Natural killer cell (primary cell): ENCODE results near the gene GALNT15. TPM values are rescaled to one million over a fixed set of nuclear protein-coding genes. Genes with fewer than 3 reads are reported as not detected.

ENCODE experiments used
- ATAC-seq, 3 donors: fragments of 150-1000 bp in 2 of 3; fragments of 200-7000 bp in 1 of 3; cut with Tn5 transposase; 1 replicate in 1 of 3; 2 replicates in 2 of 3; pipeline ENCODE4 v1.10.0; 2021; ENCODE audit warnings: mild to moderate bottlenecking in 2 of 3, moderate library complexity in 2 of 3
- DNase-seq, 2 donors: peaks; one replicate each; pipeline versions ENCODE4 v3.0.0 to v3.0.0-alpha.2; 2013 to 2021; ENCODE audit warnings: mixed read lengths in 1 of 2
- H3K27ac ChIP-seq: one replicate; pipeline ENCODE4 v1.5.1; 2013; ENCODE audit warnings: mild to moderate bottlenecking, low read length
- H3K27me3 ChIP-seq: one replicate; pipeline ENCODE4 v1.6.1; 2013; ENCODE audit warnings: low read length; ENCODE audit not compliant: control insufficient read depth, insufficient read depth
- H3K36me3 ChIP-seq: one replicate; pipeline ENCODE4 v1.6.1; 2013; ENCODE audit warnings: low read length; ENCODE audit not compliant: control insufficient read depth, insufficient read depth
- H3K4me1 ChIP-seq: one replicate; pipeline ENCODE4 v1.6.1; 2013; ENCODE audit warnings: low read length; ENCODE audit not compliant: control insufficient read depth, insufficient read depth
- H3K4me3 ChIP-seq: one replicate; pipeline ENCODE4 v1.5.1; 2013; ENCODE audit warnings: low read length
- H3K9me3 ChIP-seq: one replicate; pipeline ENCODE4 v1.6.1; 2013; ENCODE audit warnings: low read length; ENCODE audit not compliant: control insufficient read depth, insufficient read depth
- H3K27ac Mint-ChIP-seq, 2 donors: one replicate each; pipeline ENCODE4 v1.8.0; 2022; ENCODE audit warnings: mild to moderate bottlenecking in 2 of 2, mixed read lengths in 2 of 2, moderate library complexity in 1 of 2
- H3K27me3 Mint-ChIP-seq, 2 donors: one replicate each; pipeline ENCODE4 v1.8.0; 2022; ENCODE audit warnings: low read depth in 2 of 2, mixed read lengths in 2 of 2
- H3K36me3 Mint-ChIP-seq: one replicate; pipeline ENCODE4 v1.8.0; 2022; ENCODE audit warnings: mixed read lengths
- H3K4me1 Mint-ChIP-seq, 2 donors: one replicate each; pipeline ENCODE4 v1.8.0; 2022; ENCODE audit warnings: mixed read lengths in 2 of 2
- H3K4me3 Mint-ChIP-seq: one replicate; pipeline ENCODE4 v1.8.0; 2022; ENCODE audit warnings: mild to moderate bottlenecking, moderate library complexity, mixed read lengths
- H3K9me3 Mint-ChIP-seq, 2 donors: one replicate each; pipeline ENCODE4 v1.8.0; 2022; ENCODE audit warnings: mixed read lengths in 2 of 2
- WGBS: methylation state at CpG from one replicate; pipeline ENCODE4 v1.1.7; 2013; ENCODE audit warnings: missing lambda C conversion rate; ENCODE audit not compliant: insufficient coverage; 5-methylcytosine and 5-hydroxymethylcytosine counted together
- intact Hi-C: fragments of 100-400 bp; cut with micrococcal nuclease; formaldehyde crosslinking; loops from one replicate; pipeline ENCODE4 v1.14.2; 2022
- total RNA-seq, 4 donors: library from RNA; stranded (reverse); fragments of 120-200 nt in 1 of 4; gene quantifications; one replicate each; pipeline versions ENCODE4 v1.2.3 to v1.2.4, GENCODE V29; 2013 to 2022
- TF ChIP-seq, protein P1 (sequence below): fragments of 200-600 bp; IDR thresholded peaks from one replicate; pipeline ENCODE4 v1.8.0; 2022; ENCODE audit warnings: antibody characterized with exemption

GALNT15 gene
- total RNA-seq, 3 donors from 2014 or later (not counting 1 experiment from before 2014, with no cell fraction given) = not detected

DNA sequence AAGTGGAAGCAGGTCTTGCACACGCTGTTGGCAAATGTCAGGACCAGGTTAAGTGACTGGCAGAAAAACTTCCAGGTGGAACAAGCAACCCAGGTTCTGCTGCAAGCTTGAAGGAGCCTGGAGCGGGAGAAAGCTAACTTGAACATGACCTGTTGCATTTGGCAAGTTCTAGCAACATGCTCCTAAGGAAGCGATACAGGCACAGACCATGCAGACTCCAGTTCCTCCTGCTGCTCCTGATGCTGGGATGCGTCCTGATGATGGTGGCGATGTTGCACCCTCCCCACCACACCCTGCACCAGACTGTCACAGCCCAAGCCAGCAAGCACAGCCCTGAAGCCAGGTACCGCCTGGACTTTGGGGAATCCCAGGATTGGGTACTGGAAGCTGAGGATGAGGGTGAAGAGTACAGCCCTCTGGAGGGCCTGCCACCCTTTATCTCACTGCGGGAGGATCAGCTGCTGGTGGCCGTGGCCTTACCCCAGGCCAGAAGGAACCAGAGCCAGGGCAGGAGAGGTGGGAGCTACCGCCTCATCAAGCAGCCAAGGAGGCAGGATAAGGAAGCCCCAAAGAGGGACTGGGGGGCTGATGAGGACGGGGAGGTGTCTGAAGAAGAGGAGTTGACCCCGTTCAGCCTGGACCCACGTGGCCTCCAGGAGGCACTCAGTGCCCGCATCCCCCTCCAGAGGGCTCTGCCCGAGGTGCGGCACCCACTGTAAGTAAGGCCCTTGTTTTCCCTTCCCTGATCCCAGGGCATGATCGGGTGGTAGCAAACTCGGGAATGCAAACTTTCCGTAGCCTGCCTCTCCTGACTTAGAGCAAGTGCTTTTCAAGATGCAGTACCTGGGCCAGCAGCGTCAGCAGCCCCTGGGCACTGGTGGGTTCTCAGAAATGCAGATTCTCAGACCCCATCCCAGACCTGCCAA, 759 bp downstream of the GALNT15 start:
- WGBS = 88% methylated on average over 19 of the region's 19 CpGs
- no peaks in the 10 kb centered on the region for H3K9me3 ChIP-seq
- peaks cover 5% of the 10 kb centered on the region for H3K4me1 ChIP-seq

DNA sequence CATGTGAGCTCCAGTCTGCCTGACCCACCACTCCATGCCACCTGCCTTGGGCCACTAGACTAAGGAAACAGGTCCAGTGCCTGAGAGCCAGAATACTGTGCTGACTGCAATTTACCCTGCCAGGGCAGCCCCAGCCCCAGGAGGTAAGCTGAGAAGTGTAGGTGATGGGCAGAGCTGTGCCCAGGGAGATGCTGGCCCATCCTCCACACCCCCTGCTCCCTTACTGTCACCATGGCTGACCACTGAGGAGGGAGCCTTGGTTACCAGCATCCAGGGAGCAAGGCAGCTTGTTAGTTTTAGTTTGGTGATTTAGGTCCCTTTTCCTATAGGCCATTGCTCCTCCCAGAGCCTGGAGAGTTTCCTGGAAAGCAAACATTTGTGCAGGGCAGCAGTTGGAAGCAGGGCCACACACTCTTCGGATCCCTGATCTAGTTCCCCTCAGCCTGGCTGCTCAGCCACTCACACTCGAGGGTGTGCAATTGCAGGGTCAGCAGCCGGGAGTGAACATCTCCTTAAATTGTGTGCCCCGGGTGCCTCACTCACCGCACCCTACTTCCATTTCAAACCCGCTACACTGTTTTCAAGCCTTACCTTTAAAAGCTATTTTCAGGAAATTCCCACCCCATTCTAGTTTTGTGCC, 2.0 kb downstream of the GALNT15 start:
- TF ChIP-seq, protein P1, sequence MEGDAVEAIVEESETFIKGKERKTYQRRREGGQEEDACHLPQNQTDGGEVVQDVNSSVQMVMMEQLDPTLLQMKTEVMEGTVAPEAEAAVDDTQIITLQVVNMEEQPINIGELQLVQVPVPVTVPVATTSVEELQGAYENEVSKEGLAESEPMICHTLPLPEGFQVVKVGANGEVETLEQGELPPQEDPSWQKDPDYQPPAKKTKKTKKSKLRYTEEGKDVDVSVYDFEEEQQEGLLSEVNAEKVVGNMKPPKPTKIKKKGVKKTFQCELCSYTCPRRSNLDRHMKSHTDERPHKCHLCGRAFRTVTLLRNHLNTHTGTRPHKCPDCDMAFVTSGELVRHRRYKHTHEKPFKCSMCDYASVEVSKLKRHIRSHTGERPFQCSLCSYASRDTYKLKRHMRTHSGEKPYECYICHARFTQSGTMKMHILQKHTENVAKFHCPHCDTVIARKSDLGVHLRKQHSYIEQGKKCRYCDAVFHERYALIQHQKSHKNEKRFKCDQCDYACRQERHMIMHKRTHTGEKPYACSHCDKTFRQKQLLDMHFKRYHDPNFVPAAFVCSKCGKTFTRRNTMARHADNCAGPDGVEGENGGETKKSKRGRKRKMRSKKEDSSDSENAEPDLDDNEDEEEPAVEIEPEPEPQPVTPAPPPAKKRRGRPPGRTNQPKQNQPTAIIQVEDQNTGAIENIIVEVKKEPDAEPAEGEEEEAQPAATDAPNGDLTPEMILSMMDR = no peak
- intact Hi-C loops = loop anchor here (10.0 kb wide), 1 partner anchor 982 kb away; no protein-coding TSS in a partner anchor
- no peaks in the 10 kb centered on the region for H3K9me3 ChIP-seq

More for the DNA sequence above, 759 bp downstream of the GALNT15 start:
- Mint-ChIP-seq H3K9me3 (no peaks in the 10 kb centered on the region), H3K36me3 (no peaks in the 10 kb centered on the region), H3K4me1 (peaks cover 6 to 9% of the 10 kb centered on the region in 2 donors), H3K4me3 (no peak overlapping the region), H3K27ac (no peak overlapping the region), H3K27me3 (peaks cover 0 to 17% of the 10 kb centered on the region in 2 donors)
- ATAC-seq (no peak), DNase-seq (no peak)
- Histone ChIP-seq H3K36me3 (no peaks in the 10 kb centered on the region), H3K27ac (no peak overlapping the region), H3K4me3 (no peak overlapping the region), H3K27me3 (no peaks in the 10 kb centered on the region)
- intact Hi-C loops = loop anchor here (10.0 kb wide), 1 partner anchor 980 kb away; no protein-coding TSS in a partner anchor
- TF ChIP-seq, protein P1 = no peak

DNA sequence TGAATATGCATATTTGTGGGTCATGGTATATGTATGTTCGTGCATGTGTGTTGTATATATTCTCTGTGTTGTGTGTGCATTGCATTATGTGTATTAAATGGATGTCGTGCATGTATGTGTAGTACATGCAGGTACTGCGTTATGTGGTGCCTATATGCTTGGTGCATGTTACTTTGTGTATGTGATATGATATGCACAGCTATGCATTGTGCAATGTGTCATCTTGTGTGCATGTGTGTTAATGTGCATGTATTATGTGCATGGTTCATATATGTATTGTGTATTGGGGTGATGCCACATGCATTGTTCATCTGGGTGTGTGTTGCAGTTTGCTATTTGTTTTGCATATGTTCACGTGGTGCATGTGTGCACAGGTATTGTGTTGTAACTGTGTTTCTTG, 2.9 kb downstream of the GALNT15 start:
- no peak overlapping the region for H3K4me3 ChIP-seq
- 92% methylated on average over 4 of the region's 4 CpGs for WGBS
- no peak for DNase-seq
- no peaks in the 10 kb centered on the region for H3K9me3 ChIP-seq
- no peak for ATAC-seq
- Mint-ChIP-seq H3K9me3 (no peaks in the 10 kb centered on the region), H3K36me3 (no peaks in the 10 kb centered on the region), H3K27me3 (peaks cover 0 to 11% of the 10 kb centered on the region in 2 donors), H3K4me1 (peaks cover 6 to 9% of the 10 kb centered on the region in 2 donors), H3K4me3 (no peak overlapping the region), H3K27ac (no peak overlapping the region)
- intact Hi-C loops = loop anchor here (10.0 kb wide), 1 partner anchor 983 kb away; no protein-coding TSS in a partner anchor
- peaks cover 5% of the 10 kb centered on the region for H3K4me1 ChIP-seq
- H3K27me3 ChIP-seq = no peaks in the 10 kb centered on the region
- no peak overlapping the region for H3K27ac ChIP-seq
- TF ChIP-seq, protein P1 = no peak
- H3K36me3 ChIP-seq = no peaks in the 10 kb centered on the region

More for the DNA sequence above, 2.0 kb downstream of the GALNT15 start:
- H3K27ac ChIP-seq = no peak overlapping the region
- no peak for ATAC-seq
- H3K9me3 Mint-ChIP-seq = no peaks in the 10 kb centered on the region
- H3K4me3 Mint-ChIP-seq = no peak overlapping the region
- no peaks in the 10 kb centered on the region for H3K27me3 ChIP-seq
- H3K4me3 ChIP-seq = no peak overlapping the region
- no peak for DNase-seq
- peaks cover 6 to 9% of the 10 kb centered on the region in 2 donors for H3K4me1 Mint-ChIP-seq
- 90% methylated on average over 6 of the region's 6 CpGs for WGBS
- H3K27me3 Mint-ChIP-seq = peaks cover 0 to 14% of the 10 kb centered on the region in 2 donors
- no peaks in the 10 kb centered on the region for H3K36me3 Mint-ChIP-seq
- H3K36me3 ChIP-seq = no peaks in the 10 kb centered on the region
- H3K27ac Mint-ChIP-seq = no peak overlapping the region
- H3K4me1 ChIP-seq = peaks cover 5% of the 10 kb centered on the region
